CD4-positive, alpha-beta memory T cell (primary cell): ENCODE data around the gene FHIT. TPM values are rescaled to one million over a fixed set of nuclear protein-coding genes. Genes with fewer than 3 reads are reported as not detected.
A peak's percentile ranks its signal among the peaks of the same experiment; 100 is the strongest.

Source experiments
- CTCF ChIA-PET: fragments of 350-600 bp; sonication (Branson Sonifier 250); formaldehyde crosslinking; loops from one replicate; lab custom pipeline; 2021; ENCODE audit warnings: inconsistent platforms; ENCODE audit not compliant: partially characterized antibody; lab: Charles Lee
- POLR2A ChIA-PET: fragments of 350-600 bp; sonication (Branson Sonifier 250); formaldehyde crosslinking; loops from one replicate; lab custom pipeline; 2021; ENCODE audit not compliant: partially characterized antibody; lab: Charles Lee
- DNase-seq, 5 donors: peaks; one replicate each; pipeline versions ENCODE4 v3.0.0 to v3.0.0-alpha.2; 2020 to 2022; ENCODE audit warnings: mixed read lengths in 1 of 5
- H3K27ac ChIP-seq: one replicate; pipeline ENCODE4 v1.7.0; 2013; ENCODE audit warnings: low read depth, low read length
- H3K27me3 ChIP-seq: 2 replicates; pipeline ENCODE4 v1.7.0; 2013; ENCODE audit warnings: mild to moderate bottlenecking, low read length, moderate library complexity; ENCODE audit not compliant: insufficient read depth
- H3K36me3 ChIP-seq: 2 replicates; pipeline ENCODE4 v1.7.0; 2013; ENCODE audit warnings: mild to moderate bottlenecking, low read length, moderate library complexity; ENCODE audit not compliant: insufficient read depth
- H3K4me1 ChIP-seq: 2 replicates; pipeline ENCODE4 v1.7.0; 2013; ENCODE audit warnings: mild to moderate bottlenecking, low read length, moderate library complexity; ENCODE audit not compliant: insufficient read depth
- H3K4me3 ChIP-seq, 2 donors: one replicate each; pipeline ENCODE4 v1.7.0; 2013; ENCODE audit warnings: low read length in 2 of 2, mild to moderate bottlenecking in 1 of 2
- H3K9me3 ChIP-seq, 2 donors: one replicate each; pipeline ENCODE4 v1.7.0; 2013; ENCODE audit warnings: low read length in 2 of 2, control low read depth in 1 of 2; ENCODE audit not compliant: control insufficient read depth in 1 of 2
- H3K27ac Mint-ChIP-seq, 7 donors: one replicate each; pipeline ENCODE4 v1.8.0; 2020 to 2021; ENCODE audit warnings: mixed read lengths in 7 of 7, mild to moderate bottlenecking in 6 of 7, inconsistent platforms in 3 of 7, moderate library complexity in 3 of 7
- H3K27me3 Mint-ChIP-seq, 2 donors: one replicate each; pipeline ENCODE4 v1.8.0; 2020 to 2021; ENCODE audit warnings: mixed read lengths in 2 of 2
- H3K36me3 Mint-ChIP-seq, 2 donors: one replicate each; pipeline ENCODE4 v1.8.0; 2020 to 2021; ENCODE audit warnings: mixed read lengths in 2 of 2, inconsistent platforms in 1 of 2, mild to moderate bottlenecking in 1 of 2
- H3K4me1 Mint-ChIP-seq, 4 donors: one replicate each; pipeline ENCODE4 v1.8.0; 2020 to 2021; ENCODE audit warnings: mixed read lengths in 4 of 4, mild to moderate bottlenecking in 1 of 4
- H3K4me3 Mint-ChIP-seq, 8 donors: one replicate each; pipeline ENCODE4 v1.8.0; 2020 to 2021; ENCODE audit warnings: mixed read lengths in 8 of 8, mild to moderate bottlenecking in 7 of 8, moderate library complexity in 6 of 8, inconsistent platforms in 3 of 8
- H3K9me3 Mint-ChIP-seq, 8 donors: one replicate each; pipeline ENCODE4 v1.8.0; 2020 to 2021; ENCODE audit warnings: mixed read lengths in 8 of 8, mild to moderate bottlenecking in 5 of 8, inconsistent platforms in 3 of 8, moderate library complexity in 1 of 8
- intact Hi-C: fragments of 100-400 bp; cut with micrococcal nuclease; formaldehyde crosslinking; loops from one replicate; pipeline ENCODE4 v1.15.1; 2023
- polyA plus RNA-seq, 2 donors: library from polyadenylated mRNA; unstranded; fragments of 300-500 nt; fragmentation: Illumina TruSeq; gene quantifications; one replicate each; pipeline ENCODE4 v1.2.3, GENCODE V29; 2021
- total RNA-seq, 2 experiments: library from RNA; stranded (reverse); gene quantifications; one replicate each; pipeline ENCODE4 v1.2.3, GENCODE V29; 2021

FHIT gene
- total and polyA plus RNA-seq, 4 experiments from 2014 or later, result 8.5 to 58.7 (median 33.2) TPM

- Mint-ChIP-seq H3K27me3 (no peaks in the 10 kb centered on the region), H3K9me3 (peaks cover 0 to 2% (median 0%) of the 10 kb centered on the region in 8 donors), H3K36me3 (peaks cover 0 to 5% of the 10 kb centered on the region in 2 donors), H3K4me1 (peaks cover 8 to 23% (median 17%) of the 10 kb centered on the region in 4 donors), H3K27ac (no peak overlapping the region), H3K4me3 (no peak overlapping the region)
- Histone ChIP-seq H3K27me3 (no peaks in the 10 kb centered on the region), H3K4me3 (no peak overlapping the region), H3K9me3 (no peaks in the 10 kb centered on the region), H3K36me3 (no peaks in the 10 kb centered on the region), H3K4me1 (no peaks in the 10 kb centered on the region), H3K27ac (no peak overlapping the region)
- ChIA-PET CTCF (interaction anchor here (1.3 kb wide), 1 partner anchor 18 kb away, joined by 3 read pairs; no protein-coding TSS in a partner anchor), POLR2A (no interaction called here)
- DNase-seq, result no peak
- intact Hi-C loops, result no loop called here
Observed at GRCh38 chr3:59791774-59792308, 1459.4 kb downstream of the FHIT start.

DNA sequence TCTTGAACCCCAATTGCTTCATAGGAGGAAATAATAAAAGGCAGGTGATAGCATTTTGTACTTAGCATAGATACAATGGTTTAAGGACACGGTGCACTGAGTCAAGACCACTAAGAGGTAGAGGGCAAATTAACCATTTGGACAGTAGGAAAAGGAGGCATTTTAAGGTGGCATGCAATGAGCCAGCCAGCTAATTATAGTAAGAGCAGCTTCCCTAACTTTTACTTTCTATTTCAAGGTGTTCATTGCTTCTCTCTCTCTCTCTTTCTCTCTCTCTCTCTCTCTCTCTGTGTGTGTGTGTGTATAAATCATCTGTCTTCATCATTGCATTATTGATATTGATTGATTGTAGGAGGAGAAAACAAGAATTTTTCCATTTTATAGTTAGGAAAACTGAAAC is 1461.0 kb downstream of the FHIT start:
- ChIA-PET CTCF (no interaction called here), POLR2A (no interaction called here)
- intact Hi-C loops, result no loop called here
- H3K27me3 Mint-ChIP-seq, result no peaks in the 10 kb centered on the region
- Histone ChIP-seq H3K36me3 (no peaks in the 10 kb centered on the region), H3K9me3 (no peaks in the 10 kb centered on the region), H3K27ac (no peak overlapping the region), H3K4me3 (no peak overlapping the region), H3K4me1 (no peaks in the 10 kb centered on the region), H3K27me3 (no peaks in the 10 kb centered on the region)
- peak overlapping the region in 1 of 7 donors; percentile 51 for H3K27ac Mint-ChIP-seq
- peaks cover 0 to 2% (median 0%) of the 10 kb centered on the region in 8 donors for H3K9me3 Mint-ChIP-seq
- peaks cover 10 to 32% (median 17%) of the 10 kb centered on the region in 4 donors for H3K4me1 Mint-ChIP-seq
- peaks cover 5 to 11% of the 10 kb centered on the region in 2 donors for H3K36me3 Mint-ChIP-seq
- DNase-seq, result peak in 1 of 5 donors; percentile 6
- H3K4me3 Mint-ChIP-seq, result peak overlapping the region in 1 of 8 donors; percentile 5

DNA sequence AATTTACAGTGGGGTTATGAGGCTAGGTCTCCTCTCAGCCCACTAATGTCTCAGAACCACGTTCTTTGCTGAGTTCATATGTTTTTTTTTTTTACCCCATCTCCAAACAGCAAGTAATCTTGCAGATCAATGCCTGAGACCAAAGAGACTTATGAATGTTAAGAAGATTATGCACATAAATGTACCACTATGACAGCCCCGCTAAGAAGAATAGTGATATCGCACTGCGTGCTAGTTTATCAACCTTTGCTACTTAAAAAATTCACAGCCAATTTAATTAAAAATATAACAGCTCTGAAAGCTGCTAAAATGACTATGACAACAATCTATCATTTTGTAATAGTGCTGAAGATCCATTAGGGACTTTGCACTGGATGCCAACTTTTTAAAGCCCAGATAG is 1462.5 kb downstream of the FHIT start:
- H3K27ac ChIP-seq, result no peak overlapping the region
- no peaks in the 10 kb centered on the region for H3K9me3 ChIP-seq
- ChIA-PET CTCF (no interaction called here), POLR2A (no interaction called here)
- H3K27me3 ChIP-seq, result no peaks in the 10 kb centered on the region
- H3K4me1 Mint-ChIP-seq, result peaks cover 18 to 38% (median 24%) of the 10 kb centered on the region in 4 donors
- no peaks in the 10 kb centered on the region for H3K36me3 ChIP-seq
- no peaks in the 10 kb centered on the region for H3K27me3 Mint-ChIP-seq
- no peak overlapping the region for H3K27ac Mint-ChIP-seq
- no peak for DNase-seq
- intact Hi-C loops, result no loop called here
- peaks cover 6% of the 10 kb centered on the region for H3K4me1 ChIP-seq
- no peak overlapping the region for H3K4me3 Mint-ChIP-seq
- H3K4me3 ChIP-seq, result no peak overlapping the region
- peaks cover 0 to 2% (median 0%) of the 10 kb centered on the region in 8 donors for H3K9me3 Mint-ChIP-seq
- peaks cover 2 to 15% of the 10 kb centered on the region in 2 donors for H3K36me3 Mint-ChIP-seq

- Histone ChIP-seq H3K4me1 (peaks cover 6% of the 10 kb centered on the region), H3K4me3 (no peak overlapping the region), H3K36me3 (no peaks in the 10 kb centered on the region), H3K27me3 (no peaks in the 10 kb centered on the region), H3K27ac (no peak overlapping the region), H3K9me3 (no peaks in the 10 kb centered on the region)
- peaks cover 2 to 15% of the 10 kb centered on the region in 2 donors for H3K36me3 Mint-ChIP-seq
- peak overlapping the region in 1 of 7 donors; percentile 71 for H3K27ac Mint-ChIP-seq
- H3K4me1 Mint-ChIP-seq, result peaks cover 23 to 43% (median 29%) of the 10 kb centered on the region in 4 donors
- no peak overlapping the region for H3K4me3 Mint-ChIP-seq
- POLR2A ChIA-PET, result no interaction called here
- H3K27me3 Mint-ChIP-seq, result no peaks in the 10 kb centered on the region
- intact Hi-C loops, result no loop called here
- no peak for DNase-seq
- CTCF ChIA-PET, result no interaction called here
- peaks cover 0 to 2% (median 0%) of the 10 kb centered on the region in 8 donors for H3K9me3 Mint-ChIP-seq
Observed at GRCh38 chr3:59788133-59788532, 1463.1 kb downstream of the FHIT start.

- Mint-ChIP-seq H3K4me3 (no peak overlapping the region), H3K9me3 (peaks cover 0 to 2% (median 0%) of the 10 kb centered on the region in 8 donors), H3K27me3 (no peaks in the 10 kb centered on the region), H3K4me1 (peaks cover 23 to 43% (median 29%) of the 10 kb centered on the region in 4 donors), H3K36me3 (peaks cover 2 to 15% of the 10 kb centered on the region in 2 donors), H3K27ac (no peak overlapping the region)
- DNase-seq, result no peak
- Histone ChIP-seq H3K27ac (no peak overlapping the region), H3K9me3 (no peaks in the 10 kb centered on the region), H3K4me1 (peaks cover 6% of the 10 kb centered on the region), H3K4me3 (no peak overlapping the region), H3K36me3 (no peaks in the 10 kb centered on the region), H3K27me3 (no peaks in the 10 kb centered on the region)
- CTCF ChIA-PET, result no interaction called here
- POLR2A ChIA-PET, result no interaction called here
- intact Hi-C loops, result no loop called here
Observed at GRCh38 chr3:59786374-59786773, 1464.9 kb downstream of the FHIT start.

- H3K27me3 ChIP-seq, result no peaks in the 10 kb centered on the region
- no peak overlapping the region for H3K4me3 ChIP-seq
- DNase-seq, result no peak
- H3K4me1 ChIP-seq, result peaks cover 6% of the 10 kb centered on the region
- ChIA-PET POLR2A (no interaction called here), CTCF (interaction anchor here (1.2 kb wide), 1 partner anchor 74 kb away, joined by 3 read pairs; no protein-coding TSS in a partner anchor)
- H3K4me3 Mint-ChIP-seq, result peak overlapping the region in 3 of 8 donors; percentile 12 to 53 (median 23)
- H3K27me3 Mint-ChIP-seq, result no peaks in the 10 kb centered on the region
- intact Hi-C loops, result no loop called here
- peaks cover 0 to 2% (median 0%) of the 10 kb centered on the region in 8 donors for H3K9me3 Mint-ChIP-seq
- H3K27ac ChIP-seq, result no peak overlapping the region
- H3K36me3 Mint-ChIP-seq, result peaks cover 0 to 15% of the 10 kb centered on the region in 2 donors
- no peaks in the 10 kb centered on the region for H3K9me3 ChIP-seq
- peak overlapping the region in 1 of 7 donors; percentile 5 for H3K27ac Mint-ChIP-seq
- no peaks in the 10 kb centered on the region for H3K36me3 ChIP-seq
- peaks cover 17 to 34% (median 19%) of the 10 kb centered on the region in 4 donors for H3K4me1 Mint-ChIP-seq
Observed at GRCh38 chr3:59784164-59784563, 1467.1 kb downstream of the FHIT start.

GRCh38 chr3:59783468-59783988 is 1467.7 kb downstream of the FHIT start:
- H3K27ac ChIP-seq, result no peak overlapping the region
- peaks cover 0 to 2% (median 0%) of the 10 kb centered on the region in 8 donors for H3K9me3 Mint-ChIP-seq
- no peak overlapping the region for H3K4me3 ChIP-seq
- H3K36me3 Mint-ChIP-seq, result peaks cover 0 to 15% of the 10 kb centered on the region in 2 donors
- CTCF ChIA-PET, result interaction anchor here (1.2 kb wide), 1 partner anchor 74 kb away, joined by 3 read pairs; no protein-coding TSS in a partner anchor
- peaks cover 17 to 33% (median 20%) of the 10 kb centered on the region in 4 donors for H3K4me1 Mint-ChIP-seq
- intact Hi-C loops, result no loop called here
- H3K4me3 Mint-ChIP-seq, result peak overlapping the region in 2 of 8 donors; percentile 12 to 23
- peaks cover 6% of the 10 kb centered on the region for H3K4me1 ChIP-seq
- H3K27me3 ChIP-seq, result no peaks in the 10 kb centered on the region
- POLR2A ChIA-PET, result no interaction called here
- H3K9me3 ChIP-seq, result no peaks in the 10 kb centered on the region
- no peaks in the 10 kb centered on the region for H3K27me3 Mint-ChIP-seq
- peak in 1 of 5 donors; percentile 5 for DNase-seq
- peak overlapping the region in 4 of 7 donors; percentile 19 to 74 (median 43) for H3K27ac Mint-ChIP-seq
- no peaks in the 10 kb centered on the region for H3K36me3 ChIP-seq
